PFSK-1 (cell line): ENCODE data around the gene MAX.

ENCODE experiments used
- FOXP2 ChIP-seq: optimal IDR thresholded peaks from 2 replicates; pipeline ENCODE3; 2011; ENCODE audit warnings: borderline replicate concordance, control low read depth, inconsistent platforms; ENCODE audit not compliant: insufficient read depth; ENCODE audit errors: extremely low read length, extremely low read depth
- POLR2AphosphoS5 ChIP-seq: IDR thresholded peaks from 2 replicates; pipeline ENCODE4 v1.6.1; 2012; ENCODE audit warnings: low read depth, mild to moderate bottlenecking, control low read depth, low read length, moderate library complexity
- SIN3A ChIP-seq: IDR thresholded peaks from 2 replicates; pipeline ENCODE4 v1.6.1; 2012; ENCODE audit warnings: mild to moderate bottlenecking, low read length, moderate library complexity, borderline replicate concordance; ENCODE audit not compliant: insufficient read depth
- TAF1 ChIP-seq: IDR thresholded peaks from 2 replicates; pipeline ENCODE4 v1.6.1; 2012; ENCODE audit warnings: low read length, control low read depth, borderline replicate concordance; ENCODE audit not compliant: insufficient read depth
- TF ChIP-seq, protein P1 (sequence below), 2 experiments: IDR thresholded peaks; 2 replicates each; pipeline versions ENCODE4 v1.6.1 to v1.8.0; 2011 to 2012; ENCODE audit warnings: low read depth in 2 of 2, low read length in 2 of 2, control low read depth in 1 of 2, inconsistent platforms in 1 of 2, mild to moderate bottlenecking in 1 of 2, moderate library complexity in 1 of 2; ENCODE audit not compliant: insufficient read depth in 1 of 2

- no peak for TF ChIP-seq TAF1
- TF ChIP-seq, protein P1, sequence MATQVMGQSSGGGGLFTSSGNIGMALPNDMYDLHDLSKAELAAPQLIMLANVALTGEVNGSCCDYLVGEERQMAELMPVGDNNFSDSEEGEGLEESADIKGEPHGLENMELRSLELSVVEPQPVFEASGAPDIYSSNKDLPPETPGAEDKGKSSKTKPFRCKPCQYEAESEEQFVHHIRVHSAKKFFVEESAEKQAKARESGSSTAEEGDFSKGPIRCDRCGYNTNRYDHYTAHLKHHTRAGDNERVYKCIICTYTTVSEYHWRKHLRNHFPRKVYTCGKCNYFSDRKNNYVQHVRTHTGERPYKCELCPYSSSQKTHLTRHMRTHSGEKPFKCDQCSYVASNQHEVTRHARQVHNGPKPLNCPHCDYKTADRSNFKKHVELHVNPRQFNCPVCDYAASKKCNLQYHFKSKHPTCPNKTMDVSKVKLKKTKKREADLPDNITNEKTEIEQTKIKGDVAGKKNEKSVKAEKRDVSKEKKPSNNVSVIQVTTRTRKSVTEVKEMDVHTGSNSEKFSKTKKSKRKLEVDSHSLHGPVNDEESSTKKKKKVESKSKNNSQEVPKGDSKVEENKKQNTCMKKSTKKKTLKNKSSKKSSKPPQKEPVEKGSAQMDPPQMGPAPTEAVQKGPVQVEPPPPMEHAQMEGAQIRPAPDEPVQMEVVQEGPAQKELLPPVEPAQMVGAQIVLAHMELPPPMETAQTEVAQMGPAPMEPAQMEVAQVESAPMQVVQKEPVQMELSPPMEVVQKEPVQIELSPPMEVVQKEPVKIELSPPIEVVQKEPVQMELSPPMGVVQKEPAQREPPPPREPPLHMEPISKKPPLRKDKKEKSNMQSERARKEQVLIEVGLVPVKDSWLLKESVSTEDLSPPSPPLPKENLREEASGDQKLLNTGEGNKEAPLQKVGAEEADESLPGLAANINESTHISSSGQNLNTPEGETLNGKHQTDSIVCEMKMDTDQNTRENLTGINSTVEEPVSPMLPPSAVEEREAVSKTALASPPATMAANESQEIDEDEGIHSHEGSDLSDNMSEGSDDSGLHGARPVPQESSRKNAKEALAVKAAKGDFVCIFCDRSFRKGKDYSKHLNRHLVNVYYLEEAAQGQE (IDR thresholded peaks at IDR 0.05; ENCODE audit: insufficient read depth in 1 of 2, low read depth in 2 of 2, low read length in 2 of 2): no peak
- no peak for TF ChIP-seq POLR2AphosphoS5
- no peak for TF ChIP-seq SIN3A
- no peak for TF ChIP-seq FOXP2
Observed at GRCh38 chr14:65062096-65063075, 39.9 kb downstream of the MAX start.
